GM19043 (cell line): Measurements from ENCODE around the gene PRKCB.
"Not testable (repeated sequence)": the region's sequence is repeated elsewhere in the genome, so short reads cannot be mapped to it uniquely, and the experiment has no call there.

Source experiments
- ATAC-seq: cut with Tn5 transposase; IDR thresholded peaks from one replicate; pipeline ENCODE4 v1.9.1; 2021; ENCODE audit warnings: low read depth; ENCODE audit not compliant: unreplicated experiment

PRKCB gene

GRCh38 chr16:24149102-24149501 is 313.3 kb downstream of the PRKCB start:
- no peak for ATAC-seq

- ATAC-seq = no peak
Observed at GRCh38 chr16:24150282-24150681, 314.5 kb downstream of the PRKCB start.

DNA sequence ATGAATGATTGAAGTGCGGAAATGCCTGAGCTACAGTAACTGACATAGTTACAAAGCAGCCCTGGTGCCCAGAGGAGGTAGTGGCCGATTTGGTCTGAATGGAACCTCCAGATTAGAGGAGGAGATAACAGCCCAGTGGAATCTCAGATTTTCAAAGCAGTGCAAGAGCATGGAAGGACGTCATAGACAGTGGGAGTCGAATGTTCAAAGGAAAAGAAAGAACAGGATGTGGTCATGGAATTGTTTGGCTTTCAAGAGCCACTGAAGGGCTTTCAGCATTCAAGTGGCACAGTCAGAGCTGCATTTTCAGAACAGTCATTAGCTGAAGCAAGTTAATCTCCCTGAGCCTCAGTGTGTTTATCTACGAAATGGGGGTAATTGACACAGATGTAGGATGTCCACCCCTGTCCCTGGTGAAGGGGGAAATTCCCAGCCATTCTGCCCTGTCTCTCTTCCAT is 315.7 kb downstream of the PRKCB start:
- no peak for ATAC-seq

- not testable (repeated sequence) for ATAC-seq
Observed at GRCh38 chr16:24152048-24152447, 316.3 kb downstream of the PRKCB start.

GRCh38 chr16:24152826-24153225 is 317.0 kb downstream of the PRKCB start:
- no peak for ATAC-seq

GRCh38 chr16:24156777-24157176 is 321.0 kb downstream of the PRKCB start:
- ATAC-seq = no peak

DNA sequence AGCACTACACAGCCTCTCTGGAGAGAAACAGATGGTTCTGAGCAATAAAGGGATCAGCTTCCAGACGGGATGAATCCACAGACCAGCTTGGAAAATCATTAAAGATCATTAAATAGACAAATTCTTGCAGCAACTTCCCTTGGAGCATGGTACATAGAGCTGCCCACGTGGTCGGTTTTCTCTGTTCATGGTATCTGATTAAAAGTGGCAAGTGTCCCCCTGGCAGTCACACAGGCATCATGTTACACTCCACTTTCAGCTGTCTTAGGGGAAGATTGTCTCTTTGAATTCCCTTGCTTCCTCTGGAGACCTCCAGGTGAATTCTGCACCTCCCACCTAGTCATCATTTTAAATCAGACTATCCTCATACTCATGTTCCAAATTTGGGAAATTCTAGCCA is 328.2 kb downstream of the PRKCB start:
- ATAC-seq = no peak

- no peak for ATAC-seq
Observed at GRCh38 chr16:24164416-24164815, 328.6 kb downstream of the PRKCB start.

- no peak for ATAC-seq
Observed at GRCh38 chr16:24165273-24165672, 329.5 kb downstream of the PRKCB start.

DNA sequence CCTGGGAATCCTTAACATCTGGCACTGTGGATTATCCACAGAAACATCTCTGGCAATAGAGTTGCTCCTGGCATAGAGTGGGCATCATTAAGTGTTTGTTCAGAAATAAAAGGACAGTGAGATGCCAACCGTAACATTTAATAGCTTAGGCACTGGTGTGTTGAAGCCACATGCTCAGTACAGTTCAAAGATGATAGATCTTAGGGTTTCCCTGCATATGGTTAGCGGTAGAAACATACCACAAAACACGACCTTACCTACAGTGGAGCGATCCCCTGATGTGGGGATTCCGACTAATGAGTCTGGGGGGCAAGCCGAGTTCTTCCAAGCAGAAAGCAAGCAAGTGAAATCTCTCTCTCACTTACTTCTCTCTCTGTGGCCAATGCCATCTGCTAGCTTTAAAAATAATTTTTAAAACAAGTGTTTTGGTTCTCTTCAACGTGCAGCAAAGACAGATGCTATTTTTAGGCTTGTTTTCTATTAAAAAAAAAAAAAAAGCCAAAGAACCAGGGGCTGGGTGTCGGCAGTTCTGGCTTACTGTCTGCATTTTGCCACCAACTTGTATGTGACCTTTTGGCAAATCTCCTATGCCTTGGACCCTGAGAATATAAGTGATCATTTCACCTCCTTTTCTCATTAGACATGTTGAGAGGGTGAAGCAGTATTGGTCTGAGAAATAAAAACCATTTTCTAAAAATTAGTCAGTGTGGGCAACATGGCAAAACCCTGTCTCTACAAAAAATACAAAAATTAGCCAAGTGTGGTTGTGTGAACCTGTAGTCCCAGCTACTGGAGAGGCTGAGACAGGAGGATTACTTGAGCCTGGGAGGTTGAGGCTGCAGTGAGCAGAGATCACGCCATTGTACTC is 331.1 kb downstream of the PRKCB start:
- ATAC-seq = no peak

DNA sequence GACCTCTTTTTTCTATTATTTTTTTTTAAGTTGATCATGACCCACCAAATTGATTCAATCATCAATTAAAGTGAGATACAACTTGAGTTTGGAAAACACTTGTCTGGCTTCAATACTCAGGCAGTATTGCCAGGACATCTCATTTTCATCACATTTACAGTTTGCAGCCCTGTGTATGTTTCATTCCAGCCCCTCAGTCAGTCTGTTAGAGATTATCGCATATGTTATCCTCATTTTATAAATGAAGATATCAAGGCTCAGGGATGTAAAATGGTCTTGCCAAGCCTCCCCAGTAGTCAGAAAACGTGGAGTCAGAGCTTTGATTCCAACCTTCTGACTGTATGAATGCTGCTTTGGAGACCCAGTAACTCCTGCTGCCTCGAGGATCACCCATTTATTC is 333.1 kb downstream of the PRKCB start:
- no peak for ATAC-seq

DNA sequence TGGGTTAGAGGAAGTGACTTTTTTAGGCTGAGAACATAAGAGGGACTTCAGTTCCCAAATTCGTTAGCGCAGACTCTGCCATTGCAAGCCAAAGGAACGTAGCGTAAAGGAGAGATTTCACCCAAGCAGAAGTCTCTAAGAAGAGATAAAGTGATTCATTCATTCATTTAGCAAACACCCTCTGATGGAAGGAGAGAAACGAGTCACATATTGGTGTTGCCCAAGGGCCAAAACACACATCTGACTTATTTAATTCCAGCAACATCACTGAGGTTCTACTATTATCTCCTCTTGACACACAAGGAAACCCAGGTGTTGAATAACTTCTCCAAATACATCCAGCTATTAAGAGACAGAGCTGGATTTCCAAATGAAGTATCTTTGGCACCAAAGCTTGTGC is 334.6 kb downstream of the PRKCB start:
- no peak for ATAC-seq

GRCh38 chr16:24174504-24174903 is 338.7 kb downstream of the PRKCB start:
- no peak for ATAC-seq

DNA sequence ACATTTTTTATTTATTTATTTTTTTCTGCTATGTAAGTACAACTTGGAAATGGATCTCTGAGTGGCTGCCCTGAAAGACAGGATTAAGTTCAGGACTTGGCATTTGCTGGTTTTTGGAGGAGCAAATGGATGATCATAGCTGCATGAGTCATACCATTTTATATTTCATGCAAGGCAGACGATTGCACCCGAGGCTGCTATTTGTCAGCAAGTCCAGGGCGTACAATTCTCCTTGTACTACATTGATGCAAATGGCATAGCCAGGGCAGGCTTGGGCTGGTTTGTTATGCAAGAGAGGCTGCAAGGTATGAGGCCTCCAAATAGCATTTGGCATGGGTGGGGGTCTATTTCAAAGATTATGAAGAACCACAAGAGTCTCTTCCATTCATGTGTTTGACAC is 339.2 kb downstream of the PRKCB start:
- no peak for ATAC-seq

DNA sequence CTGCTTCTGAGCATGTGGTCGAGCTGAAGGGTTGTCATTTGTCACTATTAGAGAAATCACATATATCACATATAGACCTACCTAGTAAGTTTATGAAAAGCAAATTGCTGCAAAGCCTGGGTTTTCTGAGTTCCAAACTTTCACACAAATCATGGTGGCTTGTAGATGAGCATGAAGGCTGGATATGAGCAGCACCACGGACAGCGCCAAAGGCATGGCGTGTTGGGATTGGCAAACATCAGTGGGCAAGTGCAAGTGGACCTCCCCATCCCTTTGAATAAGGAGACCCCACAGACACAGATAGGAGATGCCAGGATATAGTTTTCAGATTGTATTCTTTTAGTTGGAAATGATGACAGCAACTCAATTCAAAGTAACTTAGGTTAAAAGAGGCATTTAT is 342.7 kb downstream of the PRKCB start:
- ATAC-seq = no peak

DNA sequence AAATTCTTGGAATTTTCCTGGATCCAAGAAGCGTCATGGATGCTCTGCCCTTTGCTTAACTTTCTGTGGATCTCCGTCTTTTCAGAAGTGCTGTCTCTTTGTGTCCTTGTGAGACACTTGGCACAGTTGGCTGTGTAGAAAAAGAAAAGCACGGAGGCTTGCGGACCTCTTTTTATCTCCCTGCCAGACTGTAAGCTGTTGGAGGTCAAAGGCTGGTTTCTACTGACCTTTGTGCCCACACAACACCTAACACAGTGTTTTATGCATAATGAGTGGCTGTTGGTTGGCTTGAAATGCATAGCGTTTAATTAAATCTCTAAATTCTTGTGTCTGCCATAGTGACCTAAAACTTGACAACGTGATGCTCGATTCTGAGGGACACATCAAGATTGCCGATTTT is 344.7 kb downstream of the PRKCB start:
- ATAC-seq = no peak

GRCh38 chr16:24188021-24188542 is 352.3 kb downstream of the PRKCB start:
- no peak for ATAC-seq

DNA sequence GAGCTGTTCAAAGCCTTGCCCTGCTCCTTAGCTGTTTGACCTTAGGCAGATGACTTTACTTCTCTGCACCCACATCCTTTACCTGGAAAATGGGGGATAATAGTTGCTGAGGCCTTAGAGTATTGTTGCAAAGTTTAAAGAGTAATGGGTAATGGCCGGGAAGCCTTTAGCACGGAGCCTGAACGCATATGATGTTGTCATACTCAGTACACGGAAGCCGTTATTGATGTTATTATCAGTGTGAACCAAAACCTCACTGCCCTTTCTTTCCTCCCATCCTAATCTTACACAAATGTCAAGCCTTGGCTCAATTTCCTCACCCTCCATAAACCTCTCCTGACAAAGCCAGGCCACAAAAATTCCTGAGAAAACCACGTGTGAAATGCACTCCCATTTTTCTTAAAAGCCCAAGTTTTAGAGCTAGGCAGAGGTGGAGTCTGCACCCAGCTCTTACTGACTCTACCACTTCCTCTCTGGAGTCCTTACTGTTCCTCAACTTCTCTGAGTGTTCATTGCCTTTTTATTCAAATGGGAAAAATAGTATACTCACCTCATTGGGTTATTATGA is 353.1 kb downstream of the PRKCB start:
- ATAC-seq = no peak

GRCh38 chr16:24189941-24190340 is 354.2 kb downstream of the PRKCB start:
- no peak for ATAC-seq

- ATAC-seq = no peak
Observed at GRCh38 chr16:24191876-24192402, 356.2 kb downstream of the PRKCB start.

DNA sequence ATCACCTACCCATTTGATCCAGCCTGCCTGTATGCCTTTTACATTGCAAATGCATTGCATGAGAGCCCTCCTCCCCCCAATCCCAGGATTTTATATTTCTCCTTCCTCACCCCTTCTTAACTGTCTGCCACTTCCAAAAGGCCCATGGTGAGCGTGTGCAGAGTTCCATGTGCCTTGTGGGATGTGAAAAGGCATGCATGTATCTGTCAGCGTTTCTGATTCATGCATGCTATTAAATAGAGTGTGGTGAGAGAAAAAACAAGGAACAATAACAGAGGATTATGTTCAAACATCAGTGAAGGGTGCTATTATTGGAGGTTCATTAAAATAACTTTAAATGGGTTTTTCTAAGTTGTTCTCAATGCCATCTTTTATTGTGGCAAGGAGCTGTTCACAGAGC is 359.4 kb downstream of the PRKCB start:
- no peak for ATAC-seq
